ENCODE data around the gene STK32A. TPM values are rescaled to one million over a fixed set of nuclear protein-coding genes. Genes with fewer than 3 reads are reported as not detected.

Gene STK32A
- total RNA-seq, 1 experiment from 2014 or later: 1.2 TPM

- H3K4me3 ChIP-seq (replicated peaks in 1 of 2; ENCODE audit: low read depth in 1 of 2, low read length in 2 of 2): no peak overlapping the region
- BruUV-seq (replicated peaks): no TSS peak
- H3K4me1 ChIP-seq (ENCODE audit: control insufficient read depth in 1 of 2, insufficient read depth in 2 of 2, low read length in 2 of 2): peaks cover 0 to 4% of the 10 kb centered on the region in 2 experiments; a peak in 1 of 4 replicates
- TF ChIP-seq ATF3 (IDR thresholded peaks at IDR 0.05) (no peak), MAX (IDR thresholded peaks at IDR 0.05) (no peak), CEBPB (IDR thresholded peaks at IDR 0.05; ENCODE audit: low read depth) (no peak), YY1 (IDR thresholded peaks at IDR 0.05; ENCODE audit: extremely low read depth, insufficient replicate concordance, low read depth, low read length) (no peak), FOSL1 (IDR thresholded peaks at IDR 0.05; ENCODE audit: low read depth) (no peak)
- no peaks in the 10 kb centered on the region for H3K36me3 ChIP-seq (ENCODE audit: control insufficient read depth in 1 of 2, insufficient read depth in 2 of 2, low read length in 2 of 2)
- POLR2A ChIA-PET: no interaction called here
- H3K79me2 ChIP-seq (ENCODE audit: insufficient read depth, low read length): no peaks in the 10 kb centered on the region
- H2AFZ ChIP-seq (ENCODE audit: low read depth, low read length, poor library complexity, severe bottlenecking): no peak overlapping the region
- no peaks in the 10 kb centered on the region for H4K20me1 ChIP-seq (ENCODE audit: insufficient read depth)
- CTCF ChIA-PET: no interaction called here
- H3K9me2 ChIP-seq (ENCODE audit: insufficient read depth): no peaks in the 10 kb centered on the region
- DNase-seq (ENCODE audit: low read depth, low spot score): no peak
- no peak overlapping the region for H3K27ac ChIP-seq (ENCODE audit: low read depth, low read length)
- H3K9me3 ChIP-seq (ENCODE audit: control insufficient read depth in 1 of 2, insufficient read depth in 1 of 2, low read depth in 1 of 2, low read length in 2 of 2): no peaks in the 10 kb centered on the region
- H3K4me2 ChIP-seq (ENCODE audit: low read length): no peak overlapping the region
- no peaks in the 10 kb centered on the region for H3K27me3 ChIP-seq (ENCODE audit: insufficient read depth, low read length)
- intact Hi-C loops (cut with micrococcal nuclease): no loop called here
- no peak for ATAC-seq
- no peak overlapping the region for H3K9ac ChIP-seq (ENCODE audit: low read length)
- RAD21 ChIA-PET (ENCODE audit: low non-redundant PET in 1 of 2, low total read pairs in 2 of 2, uncharacterized antibody in 2 of 2, unreplicated experiment in 2 of 2): no interaction called here
Measured at GRCh38 chr5:147436596-147436995, 201.8 kb downstream of the STK32A start.

DNA sequence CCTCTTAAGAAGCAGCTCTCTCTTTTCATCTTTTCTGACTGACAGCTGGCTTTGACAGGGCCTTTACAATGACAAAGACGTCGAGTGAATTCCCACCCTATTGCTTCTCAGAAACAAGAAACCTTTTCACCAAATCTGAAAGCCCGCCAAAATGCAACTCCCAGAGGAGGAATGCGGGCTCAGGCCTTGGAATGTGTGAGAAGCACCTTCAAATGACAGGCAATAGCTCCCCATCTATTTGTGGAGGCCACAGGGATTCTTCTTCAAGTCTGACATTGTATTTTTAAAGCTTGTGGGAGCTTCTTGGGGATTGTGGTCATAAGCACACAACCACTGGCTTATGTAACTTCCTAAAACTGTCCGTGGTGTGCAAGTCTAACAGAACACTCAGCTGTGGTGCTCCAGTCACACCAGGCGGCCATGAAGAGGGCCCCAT lies 202.4 kb downstream of the STK32A start:
- ChIA-PET POLR2A (no interaction called here), RAD21 (ENCODE audit: low non-redundant PET in 1 of 2, low total read pairs in 2 of 2, uncharacterized antibody in 2 of 2, unreplicated experiment in 2 of 2) (no interaction called here), CTCF (no interaction called here)
- intact Hi-C loops (cut with micrococcal nuclease): no loop called here
- Histone ChIP-seq H4K20me1 (ENCODE audit: insufficient read depth) (no peaks in the 10 kb centered on the region), H3K4me1 (ENCODE audit: control insufficient read depth in 1 of 2, insufficient read depth in 2 of 2, low read length in 2 of 2) (peaks cover 0 to 4% of the 10 kb centered on the region in 2 experiments; a peak in 1 of 4 replicates), H3K4me2 (ENCODE audit: low read length) (no peak overlapping the region), H3K27me3 (ENCODE audit: insufficient read depth, low read length) (no peaks in the 10 kb centered on the region), H2AFZ (ENCODE audit: low read depth, low read length, poor library complexity, severe bottlenecking) (no peak overlapping the region), H3K9ac (ENCODE audit: low read length) (no peak overlapping the region), H3K9me2 (ENCODE audit: insufficient read depth) (no peaks in the 10 kb centered on the region), H3K79me2 (ENCODE audit: insufficient read depth, low read length) (no peaks in the 10 kb centered on the region), H3K4me3 (replicated peaks in 1 of 2; ENCODE audit: low read depth in 1 of 2, low read length in 2 of 2) (no peak overlapping the region), H3K36me3 (ENCODE audit: control insufficient read depth in 1 of 2, insufficient read depth in 2 of 2, low read length in 2 of 2) (no peaks in the 10 kb centered on the region), H3K27ac (ENCODE audit: low read depth, low read length) (no peak overlapping the region), H3K9me3 (ENCODE audit: control insufficient read depth in 1 of 2, insufficient read depth in 1 of 2, low read depth in 1 of 2, low read length in 2 of 2) (no peaks in the 10 kb centered on the region)
- no TSS peak for BruUV-seq (replicated peaks)
- no peak for TF ChIP-seq CBX3 (IDR thresholded peaks at IDR 0.05; ENCODE audit: low read depth)
- ATAC-seq (no peak), DNase-seq (ENCODE audit: low read depth, low spot score) (no peak)
